ENCODE results near the gene ANGPT4.

The ANGPT4 gene

GRCh38 chr20:879626-880025, 36.5 kb downstream of the ANGPT4 start:
- H3K27me3 ChIP-seq (replicated peaks; ENCODE audit: control insufficient read depth, insufficient read depth, low read length), result no peaks in the 10 kb centered on the region; the same call in 1 of the 2 replicates
- no peak overlapping the region for H3K4me3 ChIP-seq (replicated peaks; ENCODE audit: low read depth, low read length)
- TF ChIP-seq CTCF (IDR thresholded peaks at IDR 0.05; ENCODE audit: insufficient read depth, low read length, poor library complexity, severe bottlenecking), result no peak
- H3K36me3 ChIP-seq (ENCODE audit: control insufficient read depth, insufficient read depth, low read length), result no peaks in the 10 kb centered on the region
- DNase-seq (ENCODE audit: extremely low read depth, insufficient read length), result no peak

GRCh38 chr20:878511-879307, 37.4 kb downstream of the ANGPT4 start:
- H3K36me3 ChIP-seq (ENCODE audit: control insufficient read depth, insufficient read depth, low read length), result no peaks in the 10 kb centered on the region
- no peak for TF ChIP-seq CTCF (IDR thresholded peaks at IDR 0.05; ENCODE audit: insufficient read depth, low read length, poor library complexity, severe bottlenecking)
- no peak for DNase-seq (ENCODE audit: extremely low read depth, insufficient read length)
- no peaks in the 10 kb centered on the region; the same call in 1 of the 2 replicates for H3K27me3 ChIP-seq (replicated peaks; ENCODE audit: control insufficient read depth, insufficient read depth, low read length)
- no peak overlapping the region for H3K4me3 ChIP-seq (replicated peaks; ENCODE audit: low read depth, low read length)

GRCh38 chr20:877814-878213, 38.3 kb downstream of the ANGPT4 start:
- DNase-seq (ENCODE audit: extremely low read depth, insufficient read length), result no peak
- no peak for TF ChIP-seq CTCF (IDR thresholded peaks at IDR 0.05; ENCODE audit: insufficient read depth, low read length, poor library complexity, severe bottlenecking)
- H3K27me3 ChIP-seq (replicated peaks; ENCODE audit: control insufficient read depth, insufficient read depth, low read length), result no peaks in the 10 kb centered on the region; the same call in 1 of the 2 replicates
- H3K36me3 ChIP-seq (ENCODE audit: control insufficient read depth, insufficient read depth, low read length), result no peaks in the 10 kb centered on the region
- H3K4me3 ChIP-seq (replicated peaks; ENCODE audit: low read depth, low read length), result no peak overlapping the region

GRCh38 chr20:875115-875514, 41.0 kb downstream of the ANGPT4 start:
- no peak overlapping the region for H3K4me3 ChIP-seq (replicated peaks; ENCODE audit: low read depth, low read length)
- no peak for TF ChIP-seq CTCF (IDR thresholded peaks at IDR 0.05; ENCODE audit: insufficient read depth, low read length, poor library complexity, severe bottlenecking)
- DNase-seq (ENCODE audit: extremely low read depth, insufficient read length), result no peak
- H3K27me3 ChIP-seq (replicated peaks; ENCODE audit: control insufficient read depth, insufficient read depth, low read length), result no peaks in the 10 kb centered on the region; the same call in 1 of the 2 replicates
- H3K36me3 ChIP-seq (ENCODE audit: control insufficient read depth, insufficient read depth, low read length), result no peaks in the 10 kb centered on the region

DNA sequence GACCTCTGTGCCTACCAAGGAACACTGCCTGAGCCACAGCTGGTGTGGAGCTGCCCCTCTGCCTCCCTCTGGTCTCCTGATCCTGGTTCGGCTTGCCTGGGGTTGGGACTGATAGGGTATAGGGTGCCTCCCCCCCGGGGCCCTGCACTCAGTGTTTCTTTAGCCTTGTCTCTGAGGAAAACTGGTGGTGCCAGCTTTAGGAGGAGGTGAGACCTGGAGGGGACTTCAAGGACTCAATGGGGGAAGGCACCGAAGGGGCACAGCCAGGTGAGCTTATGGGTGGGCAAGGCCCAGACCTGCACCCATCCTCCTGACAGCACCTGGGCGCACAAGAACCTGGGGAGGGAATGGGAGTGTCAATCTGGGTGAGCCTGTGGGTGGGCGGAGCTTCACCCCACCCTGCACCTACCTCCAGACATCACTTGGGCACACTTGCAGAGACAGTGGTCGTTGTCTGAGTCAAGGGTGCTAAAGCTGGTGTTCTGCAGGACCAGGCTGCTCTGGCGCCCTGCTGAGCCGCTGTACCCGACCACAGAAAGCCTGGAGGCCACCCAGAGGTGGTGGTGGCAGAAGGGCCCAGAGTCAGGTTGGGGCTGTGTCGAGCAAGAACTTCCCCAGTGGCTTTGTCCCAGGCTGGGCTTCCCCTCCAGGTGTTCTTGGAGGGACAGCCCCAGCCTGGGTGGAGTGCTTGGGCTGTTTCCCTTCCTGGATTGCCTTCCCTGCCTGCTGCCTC, 42.1 kb downstream of the ANGPT4 start:
- H3K4me3 ChIP-seq (replicated peaks; ENCODE audit: low read depth, low read length), result no peak overlapping the region
- H3K36me3 ChIP-seq (ENCODE audit: control insufficient read depth, insufficient read depth, low read length), result no peaks in the 10 kb centered on the region
- no peak for DNase-seq (ENCODE audit: extremely low read depth, insufficient read length)
- no peak for TF ChIP-seq CTCF (IDR thresholded peaks at IDR 0.05; ENCODE audit: insufficient read depth, low read length, poor library complexity, severe bottlenecking)
- no peaks in the 10 kb centered on the region; the same call in 1 of the 2 replicates for H3K27me3 ChIP-seq (replicated peaks; ENCODE audit: control insufficient read depth, insufficient read depth, low read length)
